HCT116 (cell line): ENCODE results near the gene GLRX. TPM values are rescaled to one million over a fixed set of nuclear protein-coding genes. Genes with fewer than 3 reads are reported as not detected.
A peak's percentile ranks its signal among the peaks of the same experiment; 100 is the strongest.

Source experiments
- ATAC-seq: fragments of 200-7000 bp; cut with Tn5 transposase; 2 replicates; pipeline ENCODE4 v1.9.1; 2020; ENCODE audit warnings: mild to moderate bottlenecking, moderate library complexity
- Bru-seq: library from RNA; stranded (reverse); fragments of 400-500 nt; gene quantifications from one replicate; lab custom pipeline; 2021; lab: Mats Ljungman, UMichigan
- BruChase-seq, 2 experiments: library from RNA; stranded (reverse); fragments of 400-500 nt; gene quantifications; one replicate each; lab custom pipeline; 2021; lab: Mats Ljungman, UMichigan
- BruUV-seq: library from RNA; stranded (reverse); fragments of 400-500 nt; replicated peaks from 2 replicates; lab custom pipeline; 2021; lab: Mats Ljungman, UMichigan
- CTCF ChIA-PET: fragments of 300-600 bp; sonication (Branson Sonifier 250); formaldehyde crosslinking; loops from one replicate; lab custom pipeline; 2021; ENCODE audit warnings: antibody characterized with exemption; lab: Charles Lee
- POLR2A ChIA-PET: fragments of 300-600, 350-600 bp; sonication (Branson Sonifier 250); formaldehyde crosslinking; loops from one replicate; lab custom pipeline; 2021; ENCODE audit warnings: antibody characterized with exemption; lab: Charles Lee
- RAD21 ChIA-PET, 2 experiments: fragments of 300-600 bp; sonication (Branson Sonifier 250); formaldehyde crosslinking; loops; one replicate each; lab custom pipeline; 2023; ENCODE audit warnings: low total read pairs in 2 of 2; ENCODE audit not compliant: uncharacterized antibody in 2 of 2, unreplicated experiment in 2 of 2, low non-redundant PET in 1 of 2; lab: Charles Lee
- DNase-seq: peaks from one replicate; pipeline ENCODE4 v3.0.0-alpha.2; 2010; ENCODE audit warnings: low read depth, low spot score
- H2AFZ ChIP-seq: fragments of 200-600 bp; shearing (Covaris generic), sonication (generic); 2 replicates; pipeline ENCODE4 v1.6.1; 2017; ENCODE audit warnings: low read depth, mixed run types, mixed read lengths, antibody characterized with exemption, low read length; ENCODE audit not compliant: poor library complexity, severe bottlenecking
- H3K27ac ChIP-seq: 2 replicates; pipeline ENCODE4 v1.5.1; 2012; ENCODE audit warnings: low read depth, low read length
- H3K27me3 ChIP-seq: fragments of 200-600 bp; sonication (generic); 2 replicates; pipeline ENCODE4 v1.6.1; 2016; ENCODE audit warnings: mixed run types, low read length, mixed read lengths; ENCODE audit not compliant: insufficient read depth
- H3K36me3 ChIP-seq, 2 experiments: fragments of 200-500 bp in 1 of 2; fragments of 200-600 bp in 1 of 2; sonication (Bioruptor generic) in 1 of 2; sonication (generic) in 1 of 2; 2 replicates each; pipeline versions ENCODE4 v1.5.1 to v1.6.1; 2014 to 2016; ENCODE audit warnings: low read length in 2 of 2, inconsistent platforms in 1 of 2, mixed read lengths in 1 of 2, mixed run types in 1 of 2; ENCODE audit not compliant: insufficient read depth in 2 of 2, control insufficient read depth in 1 of 2
- H3K4me1 ChIP-seq, 2 experiments: fragments of 200-600 bp in 1 of 2; sonication (generic) in 1 of 2; 2 replicates each; pipeline versions ENCODE4 v1.5.1 to v1.6.1; 2012 to 2017; ENCODE audit warnings: low read length in 2 of 2, inconsistent platforms in 1 of 2, mild to moderate bottlenecking in 1 of 2, mixed read lengths in 1 of 2, mixed run types in 1 of 2, moderate library complexity in 1 of 2; ENCODE audit not compliant: insufficient read depth in 2 of 2, control insufficient read depth in 1 of 2
- H3K4me2 ChIP-seq: fragments of 200-600 bp; sonication (generic); 2 replicates; pipeline ENCODE4 v1.6.1; 2017; ENCODE audit warnings: mixed run types, low read length, mixed read lengths
- H3K4me3 ChIP-seq, 2 experiments: fragments of 200-600 bp in 1 of 2; sonication (generic) in 1 of 2; replicated peaks in 1 of 2; 2 replicates each; pipeline ENCODE4 v1.5.1; 2011 to 2016; ENCODE audit warnings: low read length in 2 of 2, control low read depth in 1 of 2, low read depth in 1 of 2, mild to moderate bottlenecking in 1 of 2, mixed read lengths in 1 of 2, mixed run types in 1 of 2
- H3K79me2 ChIP-seq: fragments of 200-600 bp; sonication (generic); 2 replicates; pipeline ENCODE4 v1.6.1; 2017; ENCODE audit warnings: mild to moderate bottlenecking, mixed run types, low read length, moderate library complexity, mixed read lengths; ENCODE audit not compliant: insufficient read depth
- H3K9ac ChIP-seq: fragments of 200-600 bp; sonication (generic); 2 replicates; pipeline ENCODE4 v1.6.1; 2016; ENCODE audit warnings: low read length, mixed read lengths
- H3K9me2 ChIP-seq: fragments of 200-600 bp; sonication (generic), shearing (Covaris generic); 2 replicates; pipeline ENCODE4 v1.6.1; 2017; ENCODE audit warnings: mixed run types, mild to moderate bottlenecking, moderate library complexity; ENCODE audit not compliant: insufficient read depth
- H3K9me3 ChIP-seq, 2 experiments: fragments of 200-500 bp in 1 of 2; fragments of 200-600 bp in 1 of 2; sonication (Bioruptor generic) in 1 of 2; sonication (generic) in 1 of 2; 2 replicates each; pipeline ENCODE4 v1.6.1; 2014 to 2017; ENCODE audit warnings: low read length in 2 of 2, mixed read lengths in 2 of 2, inconsistent platforms in 1 of 2, low read depth in 1 of 2, mild to moderate bottlenecking in 1 of 2, mixed run types in 1 of 2, moderate library complexity in 1 of 2; ENCODE audit not compliant: control insufficient read depth in 1 of 2, insufficient read depth in 1 of 2
- H4K20me1 ChIP-seq: fragments of 200-600 bp; sonication (generic), shearing (Covaris generic); 2 replicates; pipeline ENCODE4 v1.6.1; 2017; ENCODE audit warnings: mixed run types, mild to moderate bottlenecking, moderate library complexity; ENCODE audit not compliant: insufficient read depth
- CBX3 ChIP-seq: IDR thresholded peaks from 2 replicates; pipeline ENCODE4 v1.6.1; 2012; ENCODE audit warnings: low read depth
- ELF1 ChIP-seq: IDR thresholded peaks from 2 replicates; pipeline ENCODE4 v1.6.1; 2012; ENCODE audit warnings: low read depth, borderline replicate concordance
- EZH2 ChIP-seq: fragments of 200-600 bp; sonication (generic); IDR thresholded peaks from 2 replicates; pipeline ENCODE4 v1.6.1; 2017; ENCODE audit warnings: antibody characterized with exemption, mixed run types
- EZH2phosphoT487 ChIP-seq: fragments of 200-600 bp; IDR thresholded peaks from 2 replicates; pipeline ENCODE4 v1.6.1; 2018; ENCODE audit warnings: antibody characterized with exemption, borderline replicate concordance
- FOSL1 ChIP-seq: IDR thresholded peaks from 2 replicates; pipeline ENCODE4 v1.6.1; 2012; ENCODE audit warnings: low read depth
- JUND ChIP-seq: IDR thresholded peaks from 2 replicates; pipeline ENCODE4 v1.6.1; 2012
- MAX ChIP-seq: IDR thresholded peaks from 2 replicates; pipeline ENCODE4 v1.6.1; 2012
- POLR2A ChIP-seq: IDR thresholded peaks from 2 replicates; pipeline ENCODE4 v1.7.0; 2011; ENCODE audit warnings: borderline replicate concordance; ENCODE audit not compliant: insufficient read depth, insufficient read length; ENCODE audit errors: extremely low read depth
- POLR2AphosphoS5 ChIP-seq: IDR thresholded peaks from 2 replicates; pipeline ENCODE4 v1.6.1; 2011; ENCODE audit warnings: mild to moderate bottlenecking, low read depth, low read length, moderate library complexity
- RAD21 ChIP-seq: IDR thresholded peaks from 2 replicates; pipeline ENCODE4 v1.6.1; 2012; ENCODE audit warnings: low read depth, mild to moderate bottlenecking
- SIN3A ChIP-seq: IDR thresholded peaks from 2 replicates; pipeline ENCODE4 v1.6.1; 2012; ENCODE audit warnings: low read depth
- SP1 ChIP-seq: IDR thresholded peaks from 2 replicates; pipeline ENCODE4 v1.6.1; 2012; ENCODE audit warnings: low read depth
- SRF ChIP-seq: IDR thresholded peaks from 2 replicates; pipeline ENCODE4 v1.6.1; 2012; ENCODE audit warnings: low read depth
- YY1 ChIP-seq: IDR thresholded peaks from 2 replicates; pipeline ENCODE4 v1.6.1; 2011; ENCODE audit warnings: low read length, low read depth, moderate library complexity, mild to moderate bottlenecking; ENCODE audit not compliant: insufficient replicate concordance; ENCODE audit errors: extremely low read depth
- ZFX ChIP-seq: fragments of 450-650 bp; IDR thresholded peaks from 2 replicates; pipeline ENCODE4 v1.6.1; 2017
- ZNF274 ChIP-seq: fragments of 200-500 bp; sonication (Bioruptor generic); IDR thresholded peaks from 2 replicates; pipeline ENCODE4 v1.6.1; 2014; ENCODE audit warnings: mild to moderate bottlenecking, low read depth, low read length, inconsistent platforms
- intact Hi-C: fragments of 100-400 bp; cut with micrococcal nuclease; formaldehyde crosslinking; loops from 2 replicates; pipeline ENCODE4 v1.10.0; 2022
- long read RNA-seq: library from polyadenylated mRNA; unstranded; transcript quantifications from one replicate; pipeline ENCODE4 v2.0.0, GENCODE V29; 2021; ENCODE audit not compliant: unreplicated experiment
- polyA plus RNA-seq: library from polyadenylated mRNA; unstranded; fragments of >200 nt; gene quantifications from 2 replicates; pipeline ENCODE4 v1.2.1, GENCODE V29; 2012; ENCODE audit warnings: missing spikeins
- total RNA-seq: library from RNA; stranded (reverse); gene quantifications from one replicate; pipeline ENCODE4 v1.2.1, GENCODE V29; 2021; ENCODE audit not compliant: unreplicated experiment
- TF ChIP-seq, protein P1 (sequence below): IDR thresholded peaks from 2 replicates; pipeline ENCODE4 v1.6.1; 2012; ENCODE audit warnings: low read depth
- TF ChIP-seq, protein P2 (sequence below): IDR thresholded peaks from 2 replicates; pipeline ENCODE4 v1.6.1; 2011; ENCODE audit warnings: mild to moderate bottlenecking, low read length, moderate library complexity; ENCODE audit not compliant: insufficient replicate concordance; ENCODE audit errors: extremely low read depth
- TF ChIP-seq, protein P3 (sequence below): IDR thresholded peaks from 2 replicates; pipeline ENCODE4 v1.6.1; 2012

GLRX gene, protein sequence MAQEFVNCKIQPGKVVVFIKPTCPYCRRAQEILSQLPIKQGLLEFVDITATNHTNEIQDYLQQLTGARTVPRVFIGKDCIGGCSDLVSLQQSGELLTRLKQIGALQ
- total RNA-seq = 29.3 TPM
- 119 and 121 TPM in 2 replicates for polyA plus RNA-seq
- percentile 46 among the genes with signal in this experiment for Bru-seq, nascent RNA
- percentile 47 among the genes with signal in this experiment for BruChase-seq, experiment 1, labeled RNA remaining after a 6-hour chase
- percentile 40 among the genes with signal in this experiment for BruChase-seq, experiment 2, labeled RNA remaining after a 2-hour chase
- long read RNA-seq, transcript GLRX-201 (3 exons, 1,211 nt) = major isoform, 33 of 47 reads
- long read RNA-seq, transcript GLRX-204 (2 exons, 3,407 nt) = minor isoform, 9 of 47 reads
- long read RNA-seq, partial matches to known transcripts = 0 of 47 reads
- long read RNA-seq, other reads (novel, unspliced or antisense) = 4 of 47 reads

DNA sequence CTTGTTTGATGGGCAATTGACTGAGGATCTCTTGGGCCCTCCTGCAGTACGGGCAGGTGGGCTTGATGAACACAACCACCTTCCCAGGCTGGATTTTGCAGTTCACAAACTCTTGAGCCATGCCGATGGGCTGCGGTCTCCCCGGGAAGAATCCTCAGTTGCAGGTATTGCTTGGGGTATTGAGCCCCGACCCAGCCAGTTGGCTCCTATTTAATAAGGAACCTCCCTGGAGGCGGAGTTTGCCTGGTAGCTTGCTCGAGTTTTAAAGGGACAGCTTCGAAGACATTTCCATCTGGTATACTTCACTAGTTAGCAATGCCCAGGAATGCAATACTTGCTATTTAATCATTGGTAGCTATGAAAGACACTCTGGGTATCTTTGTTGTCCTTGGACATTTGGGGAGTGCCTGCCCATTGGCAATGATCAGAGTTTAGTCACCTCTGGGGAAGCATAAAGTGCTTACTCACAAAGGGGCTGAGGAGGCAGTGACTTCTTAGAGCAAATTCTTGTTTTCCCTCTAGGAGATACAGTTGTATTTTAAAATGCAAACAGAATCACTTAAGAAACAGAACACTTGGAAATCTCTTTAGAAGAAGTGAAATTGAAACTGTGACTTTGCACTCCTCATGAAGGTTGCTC lies at the start of gene GLRX:
Gene GLRX (minus strand): TSS at position 185 of the 640 bp plus-strand sequence. CDS start 64 bp downstream, at position 121.
- POLR2A ChIA-PET = interaction anchor here (0.7 to 2.2 kb wide), 10 partner anchors 12 to 176 kb away, joined by 3 to 14 read pairs (median 4); partner anchors contain the start of gene RFESD
- H3K79me2 ChIP-seq = no peaks in the 10 kb centered on the region
- RAD21 ChIA-PET = interaction anchor here in 1 of 2 experiments (0.9 kb wide), 1 partner anchor 41 kb away, joined by 5 read pairs; no protein-coding TSS in a partner anchor
- H4K20me1 ChIP-seq = no peaks in the 10 kb centered on the region
- H3K4me1 ChIP-seq = peaks cover 25 to 33% of the 10 kb centered on the region in 2 experiments
- no peaks in the 10 kb centered on the region; a peak in 1 of 4 replicates for H3K36me3 ChIP-seq
- no TSS peak for BruUV-seq
- ATAC-seq = peak; percentile 77
- H3K9ac ChIP-seq = peak within 1 kb of the TSS; percentile 49
- CTCF ChIA-PET = interaction anchor here (0.9 to 2.1 kb wide), 4 partner anchors 12 to 178 kb away, joined by 3 to 13 read pairs (median 4); no protein-coding TSS in a partner anchor
- H2AFZ ChIP-seq = peak within 1 kb of the TSS; percentile 87
- H3K4me3 ChIP-seq = peak within 1 kb of the TSS; percentile 69 to 75
- peak; percentile 80 for DNase-seq
- no peaks in the 10 kb centered on the region for H3K9me3 ChIP-seq
- H3K27me3 ChIP-seq = no peaks in the 10 kb centered on the region
- peak within 1 kb of the TSS; percentile 89 for H3K4me2 ChIP-seq
- intact Hi-C loops = loop anchor here (2.0 to 5.0 kb wide), 2 partner anchors 90 to 112 kb away; partner anchors contain the start of gene RHOBTB3
- no peaks in the 10 kb centered on the region for H3K9me2 ChIP-seq
- peak within 1 kb of the TSS; percentile 70 for H3K27ac ChIP-seq
- peak; percentile 43; the same call in 1 of the 2 replicates for TF ChIP-seq SRF
- TF ChIP-seq POLR2AphosphoS5 = peak; percentile 84
- no peak for TF ChIP-seq ZNF274
- TF ChIP-seq EZH2 = no peak
- TF ChIP-seq SP1 = peak; percentile 84
- no peak for TF ChIP-seq ELF1
- no peak for TF ChIP-seq RAD21
- TF ChIP-seq POLR2A = no peak
- peak; percentile 70 for TF ChIP-seq SIN3A
- TF ChIP-seq JUND = peak; percentile 65
- TF ChIP-seq CBX3 = peak; percentile 59; the same call in 1 of the 2 replicates
- no peak for TF ChIP-seq EZH2phosphoT487
- TF ChIP-seq MAX = peak; percentile 84
- peak; percentile 57 for TF ChIP-seq FOSL1
- TF ChIP-seq, protein P1, sequence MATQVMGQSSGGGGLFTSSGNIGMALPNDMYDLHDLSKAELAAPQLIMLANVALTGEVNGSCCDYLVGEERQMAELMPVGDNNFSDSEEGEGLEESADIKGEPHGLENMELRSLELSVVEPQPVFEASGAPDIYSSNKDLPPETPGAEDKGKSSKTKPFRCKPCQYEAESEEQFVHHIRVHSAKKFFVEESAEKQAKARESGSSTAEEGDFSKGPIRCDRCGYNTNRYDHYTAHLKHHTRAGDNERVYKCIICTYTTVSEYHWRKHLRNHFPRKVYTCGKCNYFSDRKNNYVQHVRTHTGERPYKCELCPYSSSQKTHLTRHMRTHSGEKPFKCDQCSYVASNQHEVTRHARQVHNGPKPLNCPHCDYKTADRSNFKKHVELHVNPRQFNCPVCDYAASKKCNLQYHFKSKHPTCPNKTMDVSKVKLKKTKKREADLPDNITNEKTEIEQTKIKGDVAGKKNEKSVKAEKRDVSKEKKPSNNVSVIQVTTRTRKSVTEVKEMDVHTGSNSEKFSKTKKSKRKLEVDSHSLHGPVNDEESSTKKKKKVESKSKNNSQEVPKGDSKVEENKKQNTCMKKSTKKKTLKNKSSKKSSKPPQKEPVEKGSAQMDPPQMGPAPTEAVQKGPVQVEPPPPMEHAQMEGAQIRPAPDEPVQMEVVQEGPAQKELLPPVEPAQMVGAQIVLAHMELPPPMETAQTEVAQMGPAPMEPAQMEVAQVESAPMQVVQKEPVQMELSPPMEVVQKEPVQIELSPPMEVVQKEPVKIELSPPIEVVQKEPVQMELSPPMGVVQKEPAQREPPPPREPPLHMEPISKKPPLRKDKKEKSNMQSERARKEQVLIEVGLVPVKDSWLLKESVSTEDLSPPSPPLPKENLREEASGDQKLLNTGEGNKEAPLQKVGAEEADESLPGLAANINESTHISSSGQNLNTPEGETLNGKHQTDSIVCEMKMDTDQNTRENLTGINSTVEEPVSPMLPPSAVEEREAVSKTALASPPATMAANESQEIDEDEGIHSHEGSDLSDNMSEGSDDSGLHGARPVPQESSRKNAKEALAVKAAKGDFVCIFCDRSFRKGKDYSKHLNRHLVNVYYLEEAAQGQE = no peak
- TF ChIP-seq YY1 = no peak
- TF ChIP-seq, protein P2, sequence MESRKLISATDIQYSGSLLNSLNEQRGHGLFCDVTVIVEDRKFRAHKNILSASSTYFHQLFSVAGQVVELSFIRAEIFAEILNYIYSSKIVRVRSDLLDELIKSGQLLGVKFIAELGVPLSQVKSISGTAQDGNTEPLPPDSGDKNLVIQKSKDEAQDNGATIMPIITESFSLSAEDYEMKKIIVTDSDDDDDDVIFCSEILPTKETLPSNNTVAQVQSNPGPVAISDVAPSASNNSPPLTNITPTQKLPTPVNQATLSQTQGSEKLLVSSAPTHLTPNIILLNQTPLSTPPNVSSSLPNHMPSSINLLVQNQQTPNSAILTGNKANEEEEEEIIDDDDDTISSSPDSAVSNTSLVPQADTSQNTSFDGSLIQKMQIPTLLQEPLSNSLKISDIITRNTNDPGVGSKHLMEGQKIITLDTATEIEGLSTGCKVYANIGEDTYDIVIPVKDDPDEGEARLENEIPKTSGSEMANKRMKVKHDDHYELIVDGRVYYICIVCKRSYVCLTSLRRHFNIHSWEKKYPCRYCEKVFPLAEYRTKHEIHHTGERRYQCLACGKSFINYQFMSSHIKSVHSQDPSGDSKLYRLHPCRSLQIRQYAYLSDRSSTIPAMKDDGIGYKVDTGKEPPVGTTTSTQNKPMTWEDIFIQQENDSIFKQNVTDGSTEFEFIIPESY = no peak
- TF ChIP-seq, protein P3, sequence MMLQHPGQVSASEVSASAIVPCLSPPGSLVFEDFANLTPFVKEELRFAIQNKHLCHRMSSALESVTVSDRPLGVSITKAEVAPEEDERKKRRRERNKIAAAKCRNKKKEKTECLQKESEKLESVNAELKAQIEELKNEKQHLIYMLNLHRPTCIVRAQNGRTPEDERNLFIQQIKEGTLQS = no peak
- TF ChIP-seq ZFX = no peak
